OCI-LY1 (cell line): ENCODE measurements around the gene BRPF1.

Experiments
- H2AFZ ChIP-seq: fragments of 200-600 bp; sonication (generic), shearing (Covaris generic); 2 replicates; pipeline ENCODE4 v1.6.0; 2014; ENCODE audit warnings: antibody characterized with exemption, mild to moderate bottlenecking, low read length
- H3F3A ChIP-seq: fragments of 200-600 bp; sonication (generic), shearing (Covaris generic); 2 replicates; pipeline ENCODE4 v1.6.0; 2014; ENCODE audit warnings: mild to moderate bottlenecking, antibody characterized with exemption, low read length, moderate library complexity; ENCODE audit not compliant: insufficient read depth
- H3K27ac ChIP-seq: fragments of 200-600 bp; sonication (generic); 2 replicates; pipeline ENCODE4 v1.5.1; 2014; ENCODE audit warnings: low read length, mixed run types, mild to moderate bottlenecking, low read depth; ENCODE audit not compliant: poor library complexity, severe bottlenecking
- H3K27me3 ChIP-seq: fragments of 200-600 bp; sonication (generic); 2 replicates; pipeline ENCODE4 v1.6.0; 2014; ENCODE audit warnings: antibody characterized with exemption, mild to moderate bottlenecking, low read length, moderate library complexity; ENCODE audit not compliant: insufficient read depth
- H3K36me3 ChIP-seq: fragments of 200-600 bp; sonication (generic); 2 replicates; pipeline ENCODE4 v1.6.1; 2014; ENCODE audit warnings: mild to moderate bottlenecking, antibody characterized with exemption, low read length, moderate library complexity, mixed read lengths; ENCODE audit not compliant: insufficient read depth
- H3K4me1 ChIP-seq: fragments of 200-600 bp; sonication (generic); 2 replicates; pipeline ENCODE4 v1.5.1; 2014; ENCODE audit warnings: mild to moderate bottlenecking, low read length, moderate library complexity; ENCODE audit not compliant: insufficient read depth, severe bottlenecking
- H3K4me2 ChIP-seq: fragments of 200-600 bp; sonication (generic), shearing (Covaris generic); 2 replicates; pipeline ENCODE4 v1.6.1; 2014; ENCODE audit warnings: low read length
- H3K4me3 ChIP-seq: fragments of 200-600 bp; sonication (generic); 2 replicates; pipeline ENCODE4 v1.5.1; 2014; ENCODE audit warnings: low read length, low read depth, mild to moderate bottlenecking, mixed read lengths; ENCODE audit not compliant: poor library complexity, severe bottlenecking
- H3K79me2 ChIP-seq: fragments of 200-600 bp; shearing (Covaris generic); 2 replicates; pipeline ENCODE4 v1.6.1; 2016; ENCODE audit warnings: mixed run types, low read length, mixed read lengths; ENCODE audit not compliant: insufficient read depth
- H3K9ac ChIP-seq: fragments of 200-600 bp; sonication (generic), shearing (Covaris generic); 2 replicates; pipeline ENCODE4 v1.6.1; 2014; ENCODE audit warnings: mild to moderate bottlenecking, low read length, mixed read lengths
- H3K9me2 ChIP-seq: fragments of 200-600 bp; sonication (generic), shearing (Covaris generic); 2 replicates; pipeline ENCODE4 v1.6.1; 2014; ENCODE audit warnings: low read depth, mild to moderate bottlenecking, low read length, mixed read lengths
- H3K9me3 ChIP-seq: fragments of 200-600 bp; shearing (Covaris generic); 2 replicates; pipeline ENCODE4 v1.6.1; 2014; ENCODE audit warnings: low read length, mixed read lengths
- H4K20me1 ChIP-seq: fragments of 200-600 bp; sonication (generic), shearing (Covaris generic); 2 replicates; pipeline ENCODE4 v1.6.0; 2016; ENCODE audit warnings: mild to moderate bottlenecking, low read length; ENCODE audit not compliant: insufficient read depth
- EZH2 ChIP-seq: fragments of 200-600 bp; sonication (generic), shearing (Covaris generic); IDR thresholded peaks from 2 replicates; pipeline ENCODE4 v1.8.0; 2017; ENCODE audit warnings: borderline replicate concordance, mixed run types, mild to moderate bottlenecking, antibody characterized with exemption, low read length, moderate library complexity, mixed read lengths
- TF ChIP-seq, protein P1 (sequence below): fragments of 200-600 bp; sonication (generic), shearing (Covaris generic); IDR thresholded peaks from 2 replicates; pipeline ENCODE4 v1.5.1; 2017; ENCODE audit warnings: mild to moderate bottlenecking, antibody characterized with exemption, low read length, moderate library complexity, mixed read lengths

Gene BRPF1

DNA sequence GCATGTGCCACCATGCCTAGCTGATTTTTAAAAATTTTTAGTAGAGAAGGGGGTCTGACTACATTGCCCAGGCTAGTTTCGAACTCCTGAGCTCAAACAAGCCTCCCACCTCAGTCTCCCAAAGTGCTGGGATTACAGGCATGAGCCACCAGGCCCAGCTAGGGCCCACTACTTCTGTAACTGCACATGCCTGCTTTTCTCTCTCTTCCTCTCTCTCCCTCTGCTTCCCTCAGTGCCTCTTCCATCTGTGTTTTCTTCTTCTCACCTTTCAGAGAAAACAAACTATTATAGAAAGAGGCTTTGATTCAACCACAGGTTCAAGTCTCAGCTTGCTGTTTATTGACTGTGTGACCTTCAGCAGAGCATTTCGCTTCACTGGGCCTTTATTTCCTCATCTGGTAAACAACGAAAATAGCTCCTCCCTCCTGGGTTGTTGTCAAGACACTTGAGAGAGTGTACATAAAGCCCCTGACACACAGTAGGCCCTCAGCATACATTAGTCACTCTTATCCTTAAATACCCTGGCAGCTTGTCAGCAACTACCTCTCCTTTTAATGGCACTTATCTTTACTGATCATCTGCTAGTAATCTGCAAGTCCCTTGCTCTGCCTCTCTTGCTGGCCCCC, 50.6 kb downstream of the BRPF1 start:
- peak overlapping the region; percentile 25; the same call in 1 of the 2 replicates for H3K9ac ChIP-seq
- no peak overlapping the region for H3K4me3 ChIP-seq
- peaks cover 41% of the 10 kb centered on the region; the same call in 1 of the 2 replicates for H3K36me3 ChIP-seq
- no peak overlapping the region for H2AFZ ChIP-seq
- no peak for TF ChIP-seq EZH2
- TF ChIP-seq, protein P1, sequence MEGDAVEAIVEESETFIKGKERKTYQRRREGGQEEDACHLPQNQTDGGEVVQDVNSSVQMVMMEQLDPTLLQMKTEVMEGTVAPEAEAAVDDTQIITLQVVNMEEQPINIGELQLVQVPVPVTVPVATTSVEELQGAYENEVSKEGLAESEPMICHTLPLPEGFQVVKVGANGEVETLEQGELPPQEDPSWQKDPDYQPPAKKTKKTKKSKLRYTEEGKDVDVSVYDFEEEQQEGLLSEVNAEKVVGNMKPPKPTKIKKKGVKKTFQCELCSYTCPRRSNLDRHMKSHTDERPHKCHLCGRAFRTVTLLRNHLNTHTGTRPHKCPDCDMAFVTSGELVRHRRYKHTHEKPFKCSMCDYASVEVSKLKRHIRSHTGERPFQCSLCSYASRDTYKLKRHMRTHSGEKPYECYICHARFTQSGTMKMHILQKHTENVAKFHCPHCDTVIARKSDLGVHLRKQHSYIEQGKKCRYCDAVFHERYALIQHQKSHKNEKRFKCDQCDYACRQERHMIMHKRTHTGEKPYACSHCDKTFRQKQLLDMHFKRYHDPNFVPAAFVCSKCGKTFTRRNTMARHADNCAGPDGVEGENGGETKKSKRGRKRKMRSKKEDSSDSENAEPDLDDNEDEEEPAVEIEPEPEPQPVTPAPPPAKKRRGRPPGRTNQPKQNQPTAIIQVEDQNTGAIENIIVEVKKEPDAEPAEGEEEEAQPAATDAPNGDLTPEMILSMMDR: no peak
- no peaks in the 10 kb centered on the region for H4K20me1 ChIP-seq
- no peaks in the 10 kb centered on the region for H3K9me2 ChIP-seq
- H3K27ac ChIP-seq: peak overlapping the region; percentile 88
- H3K4me2 ChIP-seq: no peak overlapping the region
- H3K4me1 ChIP-seq: peaks cover 34% of the 10 kb centered on the region
- H3F3A ChIP-seq: no peaks in the 10 kb centered on the region
- no peaks in the 10 kb centered on the region for H3K79me2 ChIP-seq
- no peaks in the 10 kb centered on the region for H3K9me3 ChIP-seq
- H3K27me3 ChIP-seq: no peaks in the 10 kb centered on the region

DNA sequence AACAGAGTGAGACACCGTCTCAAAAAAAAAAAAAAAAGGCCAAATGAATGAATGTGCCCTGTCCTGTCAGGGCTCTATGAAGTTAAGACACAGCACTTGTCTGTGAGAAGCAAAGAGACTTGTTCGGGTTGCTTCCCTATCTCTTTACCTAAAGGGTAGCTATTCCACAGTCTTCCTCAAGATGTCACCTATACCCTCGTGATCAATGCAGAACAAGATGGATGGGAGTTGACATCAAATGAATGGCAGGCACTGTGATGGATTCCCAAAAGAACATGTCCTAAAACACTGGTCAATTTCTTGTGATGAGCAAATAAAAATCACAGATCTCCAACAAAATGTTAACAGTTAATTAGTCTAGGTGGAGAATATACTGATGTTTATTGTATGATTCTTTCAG, 51.2 kb downstream of the BRPF1 start:
- no peaks in the 10 kb centered on the region for H3K9me2 ChIP-seq
- H3F3A ChIP-seq: no peaks in the 10 kb centered on the region
- no peaks in the 10 kb centered on the region for H3K9me3 ChIP-seq
- TF ChIP-seq, protein P1: peak; percentile 27; the same call in 1 of the 2 replicates
- TF ChIP-seq EZH2: no peak
- H4K20me1 ChIP-seq: no peaks in the 10 kb centered on the region
- no peak overlapping the region for H3K9ac ChIP-seq
- peak overlapping the region; percentile 88 for H3K27ac ChIP-seq
- H3K36me3 ChIP-seq: peaks cover 46% of the 10 kb centered on the region; the same call in 1 of the 2 replicates
- no peak overlapping the region for H3K4me3 ChIP-seq
- no peaks in the 10 kb centered on the region for H3K79me2 ChIP-seq
- no peak overlapping the region for H2AFZ ChIP-seq
- peaks cover 34% of the 10 kb centered on the region for H3K4me1 ChIP-seq
- H3K4me2 ChIP-seq: no peak overlapping the region
- no peaks in the 10 kb centered on the region for H3K27me3 ChIP-seq

DNA sequence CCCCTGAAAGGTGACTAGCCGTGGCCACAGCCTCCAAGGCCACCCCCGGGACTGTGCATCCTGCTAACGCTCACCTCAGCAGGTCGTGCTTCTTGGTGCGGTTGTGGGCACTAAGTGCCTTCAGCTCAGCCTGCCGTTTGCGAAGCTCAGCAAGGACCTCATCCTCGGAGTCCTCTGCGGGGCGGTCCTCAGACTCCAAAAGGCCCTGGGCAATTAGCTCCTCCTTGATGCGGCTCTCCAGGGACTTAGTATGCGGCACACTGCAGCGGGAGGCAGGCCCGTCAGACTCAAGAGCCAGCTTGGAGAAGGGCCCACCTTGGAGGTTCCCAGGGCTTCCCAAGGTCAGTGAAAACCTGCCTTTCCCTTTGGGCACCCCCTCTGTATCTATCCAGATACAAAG, 52.4 kb downstream of the BRPF1 start:
- Histone ChIP-seq H2AFZ (no peak overlapping the region), H3K9ac (no peak overlapping the region), H3K4me3 (no peak overlapping the region), H3K27me3 (no peaks in the 10 kb centered on the region), H3K27ac (no peak overlapping the region), H3K4me1 (peaks cover 34% of the 10 kb centered on the region), H3K36me3 (peaks cover 49% of the 10 kb centered on the region), H3K4me2 (no peak overlapping the region), H3K9me2 (no peaks in the 10 kb centered on the region), H3F3A (no peaks in the 10 kb centered on the region), H3K79me2 (no peaks in the 10 kb centered on the region), H3K9me3 (no peaks in the 10 kb centered on the region), H4K20me1 (no peaks in the 10 kb centered on the region)
- no peak for TF ChIP-seq EZH2
- TF ChIP-seq, protein P1: no peak
